Testis (tissue), 3 donors: ENCODE results near the gene ZEB2. TPM values are rescaled to one million over a fixed set of nuclear protein-coding genes. Genes with fewer than 3 reads are reported as not detected.

Experiments
- DNase-seq: peaks from one replicate; pipeline ENCODE4 v3.0.0-alpha.2; 2019
- H3K27ac ChIP-seq, 2 donors: fragments of 200-600 bp; sonication (generic); one replicate each; pipeline ENCODE4 v1.5.1; 2019
- H3K27me3 ChIP-seq: fragments of 200-600 bp; sonication (generic); one replicate; pipeline ENCODE4 v1.5.1; 2019
- H3K36me3 ChIP-seq: fragments of 200-600 bp; sonication (generic); one replicate; pipeline ENCODE4 v1.5.1; 2017; ENCODE audit warnings: low read depth; ENCODE audit errors: missing control alignments
- H3K4me1 ChIP-seq: fragments of 200-600 bp; sonication (generic); one replicate; pipeline ENCODE4 v1.5.1; 2019
- H3K4me3 ChIP-seq, 2 donors: fragments of 200-600 bp; sonication (generic); one replicate each; pipeline ENCODE4 v1.5.1; 2017 to 2019
- H3K9me3 ChIP-seq: fragments of 200-600 bp; sonication (generic); one replicate; pipeline ENCODE4 v1.5.1; 2017
- POLR2A ChIP-seq: fragments of 450-650 bp; IDR thresholded peaks from one replicate; pipeline ENCODE4 v1.6.1; 2017; ENCODE audit warnings: antibody characterized with exemption, mild to moderate bottlenecking, moderate library complexity
- WGBS, 2 donors: methylation state at CpG; one replicate each; pipeline ENCODE4 v1.1.5; 2018; 5-methylcytosine and 5-hydroxymethylcytosine counted together
- intact Hi-C: fragments of 100-400 bp; cut with DNase I; formaldehyde crosslinking; loops from one replicate; pipeline ENCODE4 v1.15.1; 2023; ENCODE audit warnings: low total_unique reads
- polyA plus RNA-seq: library from polyadenylated mRNA; stranded (reverse); fragments of 350-450 nt; fragmentation: Illumina TruSeq; extraction: RNeasy Lipid Tissue Mini Kit (QIAGEN cat#74804); gene quantifications from one replicate; pipeline ENCODE4 v1.2.3, GENCODE V29; 2014; ENCODE audit warnings: low read depth, low replicate concordance; ENCODE audit not compliant: insufficient read depth
- total RNA-seq, 2 donors: library from RNA; depleted of rRNA; stranded (reverse); fragments of >200 nt; gene quantifications; one replicate each; pipeline ENCODE4 v1.2.3, GENCODE V29; 2016
- TF ChIP-seq, protein P1 (sequence below), 3 experiments: fragments of 450-650 bp in 2 of 3; fragments of 200-600 bp in 1 of 3; sonication (generic) in 1 of 3; IDR thresholded peaks; one replicate each; pipeline ENCODE4 v1.5.1; 2016 to 2019; ENCODE audit warnings: antibody characterized with exemption in 3 of 3, mild to moderate bottlenecking in 2 of 3, moderate library complexity in 1 of 3

The ZEB2 gene
- total and polyA plus RNA-seq, 3 donors from 2014 or later = 38.7 to 96.4 (median 87.8) TPM

DNA sequence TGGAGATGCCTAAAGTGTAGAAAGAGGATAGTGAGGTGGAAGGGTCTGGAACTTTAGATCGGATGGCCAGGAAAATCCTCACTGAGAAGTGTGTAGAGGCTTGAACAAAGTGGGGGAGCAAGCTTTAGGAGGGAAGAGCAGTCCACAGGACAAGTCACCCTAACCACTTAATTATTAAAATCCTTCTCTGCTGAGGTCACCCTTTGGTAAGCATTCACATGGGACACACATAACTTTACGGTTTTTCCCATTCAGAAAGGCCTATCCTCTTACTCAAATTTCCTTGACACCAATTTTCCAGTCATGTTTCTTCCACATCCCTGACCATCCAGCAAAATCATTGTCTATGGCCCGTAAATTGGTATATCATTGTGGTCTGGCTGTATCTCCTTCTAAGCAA, 31.0 kb upstream of the ZEB2 start:
- no peak overlapping the region for H3K27ac ChIP-seq
- no peaks in the 10 kb centered on the region for H3K36me3 ChIP-seq
- no peak for DNase-seq
- WGBS, 2 donors = 85 to 97% methylated on average over 3 of the region's 3 CpGs
- H3K4me1 ChIP-seq = no peaks in the 10 kb centered on the region
- no peaks in the 10 kb centered on the region for H3K9me3 ChIP-seq
- TF ChIP-seq, protein P1, sequence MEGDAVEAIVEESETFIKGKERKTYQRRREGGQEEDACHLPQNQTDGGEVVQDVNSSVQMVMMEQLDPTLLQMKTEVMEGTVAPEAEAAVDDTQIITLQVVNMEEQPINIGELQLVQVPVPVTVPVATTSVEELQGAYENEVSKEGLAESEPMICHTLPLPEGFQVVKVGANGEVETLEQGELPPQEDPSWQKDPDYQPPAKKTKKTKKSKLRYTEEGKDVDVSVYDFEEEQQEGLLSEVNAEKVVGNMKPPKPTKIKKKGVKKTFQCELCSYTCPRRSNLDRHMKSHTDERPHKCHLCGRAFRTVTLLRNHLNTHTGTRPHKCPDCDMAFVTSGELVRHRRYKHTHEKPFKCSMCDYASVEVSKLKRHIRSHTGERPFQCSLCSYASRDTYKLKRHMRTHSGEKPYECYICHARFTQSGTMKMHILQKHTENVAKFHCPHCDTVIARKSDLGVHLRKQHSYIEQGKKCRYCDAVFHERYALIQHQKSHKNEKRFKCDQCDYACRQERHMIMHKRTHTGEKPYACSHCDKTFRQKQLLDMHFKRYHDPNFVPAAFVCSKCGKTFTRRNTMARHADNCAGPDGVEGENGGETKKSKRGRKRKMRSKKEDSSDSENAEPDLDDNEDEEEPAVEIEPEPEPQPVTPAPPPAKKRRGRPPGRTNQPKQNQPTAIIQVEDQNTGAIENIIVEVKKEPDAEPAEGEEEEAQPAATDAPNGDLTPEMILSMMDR (IDR thresholded peaks at IDR 0.05) = no peak
- TF ChIP-seq POLR2A = no peak
- intact Hi-C loops = no loop called here
- no peaks in the 10 kb centered on the region for H3K27me3 ChIP-seq
- no peak overlapping the region for H3K4me3 ChIP-seq

DNA sequence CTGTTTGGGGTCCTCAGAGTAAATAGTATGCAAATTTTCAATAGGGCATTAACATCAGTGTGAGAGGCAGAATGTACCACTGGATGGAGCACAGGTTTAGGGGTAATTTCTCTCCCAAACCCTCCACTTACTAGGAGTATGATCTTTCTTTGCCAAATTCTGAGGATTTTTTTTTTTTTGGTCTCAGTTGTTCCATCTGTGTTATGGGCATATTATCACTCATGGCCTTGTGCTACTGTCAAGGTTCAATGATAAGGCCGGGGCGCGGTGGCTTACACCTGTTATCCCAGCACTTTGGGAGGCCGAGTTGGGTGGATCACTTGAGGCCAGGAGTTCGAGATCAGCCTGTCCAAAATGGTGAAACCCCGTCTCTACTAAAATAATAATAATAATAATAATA, 30.2 kb upstream of the ZEB2 start:
- TF ChIP-seq, protein P1 (IDR thresholded peaks at IDR 0.05) = no peak
- TF ChIP-seq POLR2A = no peak
- DNase-seq = no peak
- no peaks in the 10 kb centered on the region for H3K27me3 ChIP-seq
- no peak overlapping the region for H3K4me3 ChIP-seq
- WGBS, 2 donors = 92 to 99% methylated on average over 6 of the region's 6 CpGs
- intact Hi-C loops = no loop called here
- no peak overlapping the region for H3K27ac ChIP-seq
- H3K36me3 ChIP-seq = no peaks in the 10 kb centered on the region
- H3K9me3 ChIP-seq = no peaks in the 10 kb centered on the region
- H3K4me1 ChIP-seq = no peaks in the 10 kb centered on the region

DNA sequence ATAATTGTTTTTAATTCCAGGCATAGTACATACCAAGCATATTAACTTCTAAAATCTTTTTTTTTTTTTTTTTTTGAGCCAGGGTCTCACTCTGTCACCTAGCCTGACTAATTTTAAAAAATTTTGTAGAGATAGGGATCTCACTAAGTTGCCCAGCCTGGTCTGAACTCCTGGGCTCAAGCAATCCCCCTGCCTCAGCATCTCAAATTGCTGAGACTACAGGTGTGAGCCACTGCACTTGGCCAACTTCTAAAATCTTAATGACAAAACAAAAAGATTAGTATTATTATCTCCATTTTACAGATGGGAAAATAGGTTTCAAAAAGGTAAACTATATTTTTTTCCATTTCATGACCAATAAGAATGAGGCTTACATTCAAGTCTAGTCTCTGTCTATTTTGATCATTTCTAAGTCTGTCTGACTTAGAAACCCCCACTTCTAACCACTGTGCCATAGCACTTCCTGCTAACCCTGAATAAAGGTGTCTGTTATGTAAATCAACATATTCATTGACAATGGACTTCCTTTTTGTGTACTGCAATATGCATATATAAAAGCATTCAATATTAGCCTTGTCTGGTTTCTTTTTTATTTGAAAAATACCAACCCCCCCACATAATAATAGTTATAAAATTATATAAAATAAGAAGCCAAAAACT, 28.7 kb upstream of the ZEB2 start:
- DNase-seq = no peak
- no peak overlapping the region for H3K27ac ChIP-seq
- no peaks in the 10 kb centered on the region for H3K27me3 ChIP-seq
- no peaks in the 10 kb centered on the region for H3K36me3 ChIP-seq
- intact Hi-C loops = no loop called here
- TF ChIP-seq, protein P1 (IDR thresholded peaks at IDR 0.05) = no peak
- H3K4me1 ChIP-seq = no peaks in the 10 kb centered on the region
- no peak overlapping the region for H3K4me3 ChIP-seq
- no peaks in the 10 kb centered on the region for H3K9me3 ChIP-seq

DNA sequence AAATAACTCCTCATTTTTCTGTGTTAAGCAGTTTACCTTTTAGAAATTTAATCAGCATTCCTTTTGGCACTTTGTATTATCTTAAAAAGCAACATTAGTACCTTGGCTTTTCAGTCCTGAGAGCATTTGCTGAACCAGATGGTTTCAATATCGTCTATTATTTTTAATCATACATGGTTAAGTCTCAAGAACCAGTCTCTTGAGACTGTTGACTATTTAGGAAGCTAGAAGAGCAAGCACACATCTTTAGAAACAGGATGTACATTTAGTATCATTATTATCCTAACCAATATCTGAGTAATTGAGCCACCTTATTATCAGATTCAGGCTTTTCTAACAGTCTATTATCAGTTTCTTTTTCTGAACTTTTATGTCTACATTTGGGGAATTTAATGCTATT, 28.2 kb upstream of the ZEB2 start:
- no peaks in the 10 kb centered on the region for H3K36me3 ChIP-seq
- intact Hi-C loops = no loop called here
- no peak for DNase-seq
- no peaks in the 10 kb centered on the region for H3K4me1 ChIP-seq
- H3K27ac ChIP-seq = no peak overlapping the region
- no peak overlapping the region for H3K4me3 ChIP-seq
- 42 to 66% methylated on average over 1 of the region's 1 CpG for WGBS, 2 donors
- H3K9me3 ChIP-seq = no peaks in the 10 kb centered on the region
- H3K27me3 ChIP-seq = no peaks in the 10 kb centered on the region
- no peak for TF ChIP-seq POLR2A
- TF ChIP-seq, protein P1 (IDR thresholded peaks at IDR 0.05) = no peak

DNA sequence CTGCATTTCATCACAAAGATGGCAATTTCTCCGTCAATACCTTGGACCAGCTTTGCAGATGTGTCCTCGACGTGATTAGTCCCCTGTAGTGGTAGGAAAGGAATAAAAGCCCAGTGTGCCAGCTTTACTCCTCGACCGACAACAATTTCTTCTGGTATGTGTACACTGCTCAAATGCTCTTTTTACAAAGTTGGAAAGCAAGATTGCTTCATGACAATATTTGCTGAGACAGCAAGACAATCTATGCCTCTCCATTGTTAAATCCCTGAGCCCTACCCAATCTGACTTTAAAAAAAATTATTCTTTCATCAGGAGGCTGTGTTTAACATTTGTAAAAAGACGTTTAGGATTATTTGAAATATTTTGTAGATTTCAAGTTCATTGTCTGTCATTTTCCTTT, 27.6 kb upstream of the ZEB2 start:
- TF ChIP-seq, protein P1 (IDR thresholded peaks at IDR 0.05) = no peak
- TF ChIP-seq POLR2A = no peak
- H3K36me3 ChIP-seq = no peaks in the 10 kb centered on the region
- no peak for DNase-seq
- no peaks in the 10 kb centered on the region for H3K4me1 ChIP-seq
- WGBS, 2 donors = 77 to 88% methylated on average over 6 of the region's 6 CpGs
- intact Hi-C loops = no loop called here
- H3K4me3 ChIP-seq = no peak overlapping the region
- H3K27ac ChIP-seq = no peak overlapping the region
- no peaks in the 10 kb centered on the region for H3K27me3 ChIP-seq
- no peaks in the 10 kb centered on the region for H3K9me3 ChIP-seq
